HG03439 (cell line): ENCODE data around the gene CLIP2.
"Not testable (repeated sequence)": the region's sequence is repeated elsewhere in the genome, so short reads cannot be mapped to it uniquely, and the experiment has no call there.

Experiments
- ATAC-seq: cut with Tn5 transposase; IDR thresholded peaks from one replicate; pipeline ENCODE4 v1.9.1; 2021; ENCODE audit warnings: mild to moderate bottlenecking, moderate library complexity; ENCODE audit not compliant: unreplicated experiment

CLIP2 gene

DNA sequence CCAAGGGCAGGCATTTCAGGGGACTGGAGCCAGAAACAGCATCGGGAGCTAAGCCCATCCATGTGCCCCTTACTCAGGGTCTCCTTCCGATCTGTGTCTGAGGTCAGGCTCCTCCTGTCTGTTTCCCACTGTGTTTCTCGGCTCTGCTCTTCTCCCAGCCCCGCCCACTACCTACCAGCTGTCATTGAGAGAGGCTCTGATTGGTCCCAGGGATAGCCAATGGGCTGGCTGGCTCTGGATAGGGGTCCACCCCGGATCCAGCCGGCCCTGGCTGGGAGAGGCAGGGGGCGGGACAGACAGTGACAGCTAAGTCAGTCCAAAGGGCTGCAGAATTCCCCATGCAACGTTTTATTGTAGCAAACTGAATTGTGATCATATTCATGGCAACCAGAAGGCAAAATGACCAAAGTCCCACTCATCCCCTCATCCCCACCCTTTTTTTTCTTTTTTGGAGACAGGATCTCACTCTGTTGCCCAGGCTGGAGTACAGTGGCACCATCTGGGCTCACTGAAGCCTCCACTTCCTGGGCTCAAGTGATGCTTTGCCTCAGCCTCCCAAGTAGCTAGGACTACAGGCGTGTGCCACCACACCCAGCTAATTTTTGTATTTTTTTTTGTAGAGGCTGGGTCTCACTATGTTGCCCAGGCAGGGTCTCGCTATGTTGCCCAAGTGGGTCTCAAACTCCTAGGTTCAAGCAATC lies 76.3 kb downstream of the CLIP2 start:
- ATAC-seq, result no peak

DNA sequence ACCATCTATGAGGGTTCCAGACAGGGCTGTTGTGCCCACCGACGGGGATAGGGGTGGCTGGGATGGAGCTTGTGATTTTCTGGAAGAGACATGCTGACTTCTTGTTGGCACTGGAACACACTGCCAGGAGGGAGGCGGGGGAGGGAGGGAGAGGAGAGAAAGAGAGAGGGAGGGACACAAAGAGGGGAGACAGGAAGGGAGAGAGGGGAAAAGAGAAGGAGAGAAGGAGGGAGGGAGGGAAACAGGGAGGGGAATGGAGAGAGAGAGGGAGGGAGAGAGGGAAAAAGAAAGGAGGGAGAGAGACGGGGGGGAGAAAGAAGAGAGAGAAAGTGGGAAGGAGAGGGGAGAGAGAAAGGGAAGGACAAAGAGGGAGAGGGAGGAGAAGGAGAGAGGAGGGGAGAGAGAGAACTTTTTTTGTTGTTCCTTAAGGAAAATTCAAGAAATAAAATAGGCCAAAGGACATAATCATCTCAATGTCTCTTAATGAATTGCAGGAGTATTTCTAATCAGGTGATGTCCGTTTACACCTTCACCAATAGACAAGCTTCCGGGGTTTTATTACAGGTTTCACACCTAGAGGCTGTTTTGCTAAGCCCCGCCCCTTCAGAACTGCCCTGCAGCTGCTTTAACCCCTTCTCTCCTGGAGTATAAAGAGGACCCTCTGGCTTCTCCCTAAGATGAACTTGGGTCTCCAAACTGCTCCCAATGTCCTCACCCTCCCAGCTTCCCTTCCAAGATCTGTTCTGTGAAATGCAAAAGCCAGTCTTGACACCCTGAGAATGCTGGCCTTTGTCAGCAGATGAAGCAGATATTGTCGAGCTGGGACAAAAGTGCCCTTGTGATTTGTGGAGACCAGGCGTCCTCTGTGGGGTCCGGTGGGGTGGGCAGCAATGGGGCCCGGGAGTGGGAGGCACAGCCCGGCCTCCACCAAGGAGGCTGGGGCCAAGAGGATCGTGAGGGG lies 82.5 kb downstream of the CLIP2 start:
- ATAC-seq, result no peak

GRCh38 chr7:74372511-74373111 lies 83.4 kb downstream of the CLIP2 start:
- ATAC-seq, result no peak

DNA sequence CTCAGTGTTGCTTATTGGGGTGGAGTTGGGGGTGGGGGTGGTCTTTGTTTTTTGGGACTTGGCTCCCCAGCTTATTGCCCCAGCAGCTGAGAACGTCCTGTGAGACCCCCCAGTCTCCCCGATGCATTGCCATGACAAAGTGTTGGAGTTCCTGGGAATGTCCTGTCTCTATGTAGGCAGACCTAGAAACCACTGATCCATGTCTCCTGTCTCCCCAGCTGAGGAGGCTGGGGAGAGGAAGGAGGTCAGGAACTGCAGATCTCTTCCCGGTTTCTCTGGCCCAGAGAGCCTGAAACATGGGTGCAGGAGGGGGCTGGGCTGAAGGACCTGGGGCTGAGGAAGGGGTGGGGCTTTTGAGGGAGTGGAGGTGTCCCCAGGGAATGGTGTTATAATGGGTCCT lies 84.3 kb downstream of the CLIP2 start:
- ATAC-seq, result no peak

- ATAC-seq, result no peak
These were observed 86.6 kb downstream of the CLIP2 start for GRCh38 chr7:74375726-74376220.

DNA sequence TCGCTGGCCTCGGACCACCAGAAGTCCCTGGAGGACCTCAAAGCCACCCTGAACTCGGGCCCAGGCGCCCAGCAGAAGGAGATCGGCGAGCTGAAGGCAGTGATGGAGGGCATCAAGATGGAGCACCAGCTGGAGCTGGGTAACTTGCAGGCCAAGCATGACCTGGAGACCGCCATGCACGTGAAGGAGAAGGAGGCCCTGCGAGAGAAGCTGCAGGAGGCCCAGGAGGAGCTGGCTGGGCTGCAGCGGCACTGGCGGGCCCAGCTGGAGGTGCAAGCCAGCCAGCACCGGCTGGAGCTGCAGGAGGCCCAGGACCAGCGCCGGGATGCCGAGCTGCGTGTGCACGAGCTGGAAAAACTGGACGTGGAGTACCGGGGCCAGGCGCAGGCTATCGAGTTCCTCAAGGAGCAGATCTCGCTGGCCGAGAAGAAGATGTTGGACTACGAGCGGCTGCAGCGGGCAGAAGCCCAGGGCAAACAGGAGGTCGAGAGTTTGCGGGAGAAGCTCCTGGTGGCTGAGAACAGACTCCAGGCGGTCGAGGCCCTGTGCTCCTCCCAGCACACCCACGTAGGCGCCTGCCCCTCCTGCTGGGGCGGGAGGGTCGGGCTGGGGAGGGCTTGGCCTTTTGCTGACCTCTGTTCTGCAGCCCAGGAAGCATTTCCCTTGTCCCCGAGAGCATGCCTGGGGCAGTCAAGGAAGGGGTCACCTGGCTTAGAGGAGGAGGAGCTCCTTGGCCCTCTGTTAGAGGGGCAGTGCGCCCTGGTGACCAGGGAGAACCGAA lies 87.2 kb downstream of the CLIP2 start:
- no peak for ATAC-seq

GRCh38 chr7:74379938-74380337 lies 90.7 kb downstream of the CLIP2 start:
- ATAC-seq, result no peak

DNA sequence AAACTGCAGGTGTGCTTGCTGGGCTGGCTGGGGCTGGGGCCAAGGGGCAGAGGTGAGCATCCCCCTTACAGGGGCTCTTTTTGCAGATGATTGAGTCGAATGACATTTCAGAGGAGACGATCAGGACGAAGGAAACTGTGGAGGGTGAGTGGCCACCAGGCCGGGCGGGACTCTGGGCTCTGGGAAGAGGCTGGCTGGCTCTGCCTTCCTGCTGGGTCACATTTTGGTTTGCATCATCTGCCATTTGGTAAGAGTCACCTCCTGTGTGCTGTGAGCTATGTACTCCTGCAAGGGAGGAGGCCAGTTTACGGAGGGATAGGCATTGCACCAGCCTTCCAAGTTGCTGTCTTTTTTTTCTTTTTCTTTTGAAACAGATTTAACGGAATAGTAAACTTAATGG lies 91.5 kb downstream of the CLIP2 start:
- ATAC-seq, result no peak

- not testable (repeated sequence) for ATAC-seq
These were observed 94.9 kb downstream of the CLIP2 start for GRCh38 chr7:74384086-74384485.

DNA sequence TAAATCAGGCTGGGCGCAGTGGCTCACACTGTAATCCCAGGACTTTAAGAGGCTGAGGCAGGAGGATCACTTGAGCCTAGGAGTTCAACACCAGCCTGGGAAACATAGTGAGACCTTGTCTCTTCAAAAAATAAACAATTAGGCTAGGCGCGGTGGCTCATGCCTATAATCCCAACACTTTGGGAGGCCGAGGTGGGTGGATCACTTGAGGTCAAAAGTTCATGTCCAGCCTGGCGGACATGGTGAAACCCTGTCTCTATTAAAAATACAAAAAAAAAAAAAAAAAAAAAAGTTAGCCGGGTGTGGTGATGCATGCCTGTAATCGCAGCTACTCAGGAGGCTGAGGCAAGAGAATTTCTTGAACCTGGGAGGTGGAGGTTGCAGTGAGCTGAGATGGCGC lies 95.6 kb downstream of the CLIP2 start:
- ATAC-seq, result not testable (repeated sequence)

- no peak for ATAC-seq
These were observed 98.4 kb downstream of the CLIP2 start for GRCh38 chr7:74387606-74388005.

DNA sequence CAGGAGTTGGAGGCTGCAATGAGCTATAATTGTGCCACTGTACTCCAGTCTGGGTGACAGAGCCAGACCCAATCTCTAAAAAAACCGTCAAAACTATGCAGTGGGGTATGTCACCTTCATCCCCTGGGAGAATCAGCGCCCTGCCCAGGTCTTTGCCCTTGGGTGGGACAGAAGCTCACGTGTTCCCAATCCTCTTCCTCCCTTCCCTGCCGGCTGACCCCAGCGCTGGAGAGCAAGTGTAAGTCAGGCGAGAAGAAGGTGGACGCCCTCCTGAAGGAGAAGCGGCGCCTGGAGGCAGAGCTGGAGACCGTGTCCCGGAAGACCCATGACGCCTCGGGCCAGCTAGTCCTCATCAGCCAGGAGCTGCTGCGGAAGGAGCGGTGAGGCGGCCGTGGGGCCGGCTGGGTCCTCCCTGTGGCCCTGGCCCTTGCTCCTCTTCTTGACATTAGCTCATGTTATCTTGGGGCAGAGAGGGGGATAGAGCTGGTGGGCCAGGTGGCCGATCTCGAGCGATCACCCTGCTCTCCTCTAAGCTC lies 99.7 kb downstream of the CLIP2 start:
- no peak for ATAC-seq

- not testable (repeated sequence) for ATAC-seq
These were observed 104.5 kb downstream of the CLIP2 start for GRCh38 chr7:74393722-74394121.

- ATAC-seq, result not testable (repeated sequence)
These were observed 105.4 kb downstream of the CLIP2 start for GRCh38 chr7:74394601-74395000.

- ATAC-seq, result no peak
These were observed 106.6 kb downstream of the CLIP2 start for GRCh38 chr7:74395745-74396311.

GRCh38 chr7:74396993-74397392 lies 107.8 kb downstream of the CLIP2 start:
- no peak for ATAC-seq

GRCh38 chr7:74398426-74398825 lies 109.2 kb downstream of the CLIP2 start:
- ATAC-seq, result no peak

DNA sequence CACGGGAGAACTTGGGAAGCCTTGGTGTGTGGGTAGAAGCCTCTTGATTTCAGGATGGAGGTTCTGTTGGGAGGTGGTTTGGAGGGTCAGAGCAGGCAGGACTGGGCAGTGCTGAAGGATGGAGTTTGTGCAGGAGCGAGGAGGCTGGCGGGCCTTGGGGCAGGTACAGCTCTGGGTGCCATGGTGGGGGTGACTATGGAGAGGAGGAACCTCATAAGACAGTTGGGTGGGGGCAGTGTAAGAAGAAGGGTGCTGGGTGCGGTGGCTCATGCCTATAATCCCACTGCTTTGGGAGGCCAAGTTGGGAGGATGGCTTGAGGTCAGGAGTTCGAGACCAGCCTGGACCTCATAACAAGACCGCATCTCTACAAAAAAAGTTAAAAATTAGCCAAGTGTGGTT lies 109.8 kb downstream of the CLIP2 start:
- no peak for ATAC-seq

DNA sequence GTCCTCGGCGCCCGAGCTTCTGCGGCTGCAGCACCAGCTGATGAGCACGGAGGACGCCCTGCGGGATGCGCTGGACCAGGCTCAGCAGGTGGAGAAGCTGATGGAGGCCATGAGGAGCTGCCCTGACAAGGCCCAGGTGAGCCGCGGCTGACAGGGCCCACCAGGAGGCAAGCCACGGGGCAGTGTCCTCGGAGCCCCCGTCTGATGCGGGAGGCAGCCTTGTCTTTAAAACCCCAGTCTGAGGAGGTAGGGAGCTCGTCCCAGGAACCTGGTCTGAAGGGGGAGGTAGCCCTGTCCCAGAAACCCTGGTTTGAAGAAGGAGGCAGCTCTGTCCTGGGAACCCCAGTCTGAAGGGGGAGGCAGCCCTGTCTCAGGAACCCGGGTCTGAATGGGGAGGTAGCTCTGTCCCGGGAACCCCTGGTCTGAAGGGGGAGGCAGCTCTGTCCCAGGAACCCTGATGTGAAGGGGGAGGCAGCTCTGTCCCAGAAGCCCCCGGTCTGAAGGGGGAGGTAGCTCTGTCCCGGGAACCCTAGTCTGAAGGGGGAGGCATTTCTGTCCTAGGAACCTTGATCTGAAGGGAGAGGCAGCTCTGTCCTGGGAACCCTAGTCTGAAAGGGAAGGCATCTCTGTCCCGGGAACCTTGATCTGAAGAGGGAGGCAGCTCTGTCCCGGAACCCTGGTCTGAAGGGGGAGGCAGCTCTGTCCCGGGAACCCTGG lies 111.4 kb downstream of the CLIP2 start:
- no peak for ATAC-seq
